Measurements from ENCODE around the gene NTM.
A peak's percentile ranks its signal among the peaks of the same experiment; 100 is the strongest.

The NTM gene

GRCh38 chr11:131692961-131693360 is 322.5 kb downstream of the NTM start:
- no peak for DNase-seq

- DNase-seq, result no peak
Measured at GRCh38 chr11:131693756-131694155, 323.3 kb downstream of the NTM start.

GRCh38 chr11:131694526-131695424 is 324.4 kb downstream of the NTM start:
- DNase-seq, result peak; percentile 87

DNA sequence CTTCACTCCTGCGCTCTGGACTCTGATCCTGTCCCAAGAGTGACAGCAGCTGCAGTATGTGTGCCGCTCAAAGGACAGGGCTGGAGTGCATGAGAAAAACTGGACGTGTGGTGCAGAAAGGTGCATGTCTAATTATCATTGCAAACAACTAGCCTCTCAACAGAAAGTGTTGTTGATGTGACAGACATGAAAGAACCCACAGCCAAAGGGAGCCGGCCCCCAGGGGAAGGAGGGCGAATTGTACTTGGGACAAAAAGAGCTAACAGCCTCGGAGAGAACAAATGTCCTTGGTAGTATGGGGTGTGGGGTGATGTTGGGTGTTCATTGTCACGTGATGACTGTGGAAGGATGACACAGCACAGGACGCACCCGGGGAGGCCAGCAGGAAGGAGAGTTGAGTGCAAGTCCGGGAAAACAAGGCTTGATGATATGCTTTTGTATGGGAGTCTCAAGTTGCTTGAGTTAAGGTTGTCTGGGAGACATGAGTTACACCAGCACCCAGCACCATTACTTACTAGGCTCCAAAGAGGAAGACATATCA is 325.5 kb downstream of the NTM start:
- DNase-seq, result no peak

GRCh38 chr11:131696690-131697089 is 326.3 kb downstream of the NTM start:
- DNase-seq, result no peak

- no peak for DNase-seq
Measured at GRCh38 chr11:131703311-131703710, 332.9 kb downstream of the NTM start.

DNA sequence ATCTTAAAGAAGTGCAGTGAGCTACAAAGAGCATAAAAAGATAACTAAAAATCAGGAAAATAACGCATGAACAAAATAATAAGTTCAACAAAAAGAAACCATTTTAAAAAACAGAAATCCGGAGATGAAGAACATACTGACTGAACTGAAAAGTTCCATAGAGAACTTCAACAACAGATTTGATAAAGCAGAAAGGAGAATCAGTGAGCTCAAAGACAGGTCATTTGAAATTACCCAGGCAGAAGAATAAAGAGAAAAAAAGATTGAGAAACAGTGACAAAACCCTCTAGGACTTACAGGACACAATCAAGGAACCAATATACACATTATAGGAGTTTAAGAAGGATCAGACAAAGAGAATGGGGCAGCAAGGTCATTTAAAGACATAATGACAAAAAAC is 334.3 kb downstream of the NTM start:
- no peak for DNase-seq

GRCh38 chr11:131710511-131710910 is 340.1 kb downstream of the NTM start:
- DNase-seq, result no peak

DNA sequence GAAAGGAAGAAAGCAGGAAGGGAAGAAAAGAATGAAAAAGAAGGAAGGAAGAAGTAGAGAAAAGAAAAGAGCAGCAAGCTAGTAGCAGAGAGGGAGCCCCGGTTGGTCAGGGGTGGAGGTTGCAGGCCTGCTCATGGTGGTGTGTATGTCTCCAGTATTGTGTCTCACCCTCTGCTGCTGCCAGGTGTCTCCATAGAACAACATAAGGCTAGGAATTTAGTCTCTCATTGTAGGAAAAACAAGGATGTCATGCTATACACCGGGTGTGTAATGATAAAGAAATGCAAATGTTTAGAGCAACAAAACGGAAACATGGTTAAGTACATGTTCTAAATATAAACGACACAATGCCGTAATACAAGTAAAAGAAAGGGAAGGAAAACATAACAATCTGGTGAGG is 342.5 kb downstream of the NTM start:
- no peak for DNase-seq

- DNase-seq, result no peak
Measured at GRCh38 chr11:131713529-131714134, 343.2 kb downstream of the NTM start.

GRCh38 chr11:131717616-131718015 is 347.2 kb downstream of the NTM start:
- DNase-seq, result no peak

GRCh38 chr11:131723088-131723487 is 352.7 kb downstream of the NTM start:
- no peak for DNase-seq

DNA sequence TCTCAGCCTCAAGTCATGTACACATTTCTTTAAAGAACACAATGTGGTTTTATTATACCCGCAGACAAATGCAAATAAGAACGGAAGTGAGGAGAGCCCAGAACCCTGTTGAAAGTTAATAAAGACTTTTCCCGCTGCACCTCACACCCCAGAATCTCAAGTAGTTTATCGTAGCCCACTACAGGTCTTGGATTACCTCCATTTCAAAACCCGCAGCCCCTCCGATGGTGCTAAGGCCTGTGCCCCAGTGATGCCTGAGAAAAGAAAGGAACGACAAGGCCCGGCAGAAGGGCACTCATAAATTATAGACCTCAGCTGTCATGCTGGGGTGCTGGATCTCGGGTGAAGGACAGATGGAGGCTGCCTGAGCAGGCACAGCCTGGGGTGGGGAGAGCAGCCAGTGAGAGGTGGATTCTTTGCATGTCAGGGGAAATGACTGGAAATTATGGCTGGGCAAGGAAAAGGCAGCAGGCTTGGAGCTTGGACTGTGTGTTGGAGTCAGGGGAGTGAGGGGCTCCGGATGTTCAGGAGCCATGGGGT is 354.1 kb downstream of the NTM start:
- DNase-seq, result no peak

DNA sequence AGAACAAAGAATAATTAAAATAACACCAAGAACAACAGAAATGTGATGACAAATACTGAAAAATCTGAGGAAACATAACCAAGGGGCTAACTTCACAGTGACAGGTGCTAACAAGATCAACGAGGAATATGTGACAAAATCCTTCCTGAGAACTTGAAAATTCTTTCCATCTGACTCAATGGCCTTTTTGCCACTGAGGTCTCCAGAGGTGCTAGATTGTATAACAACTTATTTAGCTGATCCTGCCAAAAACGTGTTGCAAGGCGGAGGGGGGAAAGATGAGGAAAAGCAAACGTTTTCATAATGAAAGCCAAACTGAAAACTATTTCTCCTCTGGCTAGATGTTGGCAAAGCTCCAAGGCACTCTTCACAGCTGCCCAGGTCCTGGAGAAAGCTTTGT is 364.5 kb downstream of the NTM start:
- no peak for DNase-seq

GRCh38 chr11:131737357-131737756 is 366.9 kb downstream of the NTM start:
- DNase-seq, result peak; percentile 31

GRCh38 chr11:131739243-131739882 is 368.9 kb downstream of the NTM start:
- DNase-seq, result no peak

DNA sequence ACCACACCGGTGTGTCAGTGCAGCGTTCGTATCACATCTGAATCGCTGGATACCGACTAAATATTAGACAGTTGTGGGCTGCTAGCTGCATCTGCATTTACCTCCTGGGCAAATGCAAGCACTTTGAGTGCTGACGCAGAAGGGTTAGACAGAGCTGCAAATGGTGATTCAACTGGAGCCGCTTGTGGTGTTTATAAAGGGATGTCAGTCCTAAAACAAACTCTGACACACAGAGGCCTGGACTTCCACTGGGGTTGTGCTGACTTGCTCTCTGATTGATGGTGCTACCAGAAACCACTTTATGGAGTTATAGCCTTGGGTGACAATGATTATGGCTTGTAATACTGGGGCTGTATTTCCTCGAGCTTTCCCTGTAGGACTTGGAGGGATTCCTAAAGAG is 374.4 kb downstream of the NTM start:
- no peak for DNase-seq

GRCh38 chr11:131745405-131745804 is 375.0 kb downstream of the NTM start:
- DNase-seq, result no peak

GRCh38 chr11:131746201-131746600 is 375.8 kb downstream of the NTM start:
- DNase-seq, result no peak

DNA sequence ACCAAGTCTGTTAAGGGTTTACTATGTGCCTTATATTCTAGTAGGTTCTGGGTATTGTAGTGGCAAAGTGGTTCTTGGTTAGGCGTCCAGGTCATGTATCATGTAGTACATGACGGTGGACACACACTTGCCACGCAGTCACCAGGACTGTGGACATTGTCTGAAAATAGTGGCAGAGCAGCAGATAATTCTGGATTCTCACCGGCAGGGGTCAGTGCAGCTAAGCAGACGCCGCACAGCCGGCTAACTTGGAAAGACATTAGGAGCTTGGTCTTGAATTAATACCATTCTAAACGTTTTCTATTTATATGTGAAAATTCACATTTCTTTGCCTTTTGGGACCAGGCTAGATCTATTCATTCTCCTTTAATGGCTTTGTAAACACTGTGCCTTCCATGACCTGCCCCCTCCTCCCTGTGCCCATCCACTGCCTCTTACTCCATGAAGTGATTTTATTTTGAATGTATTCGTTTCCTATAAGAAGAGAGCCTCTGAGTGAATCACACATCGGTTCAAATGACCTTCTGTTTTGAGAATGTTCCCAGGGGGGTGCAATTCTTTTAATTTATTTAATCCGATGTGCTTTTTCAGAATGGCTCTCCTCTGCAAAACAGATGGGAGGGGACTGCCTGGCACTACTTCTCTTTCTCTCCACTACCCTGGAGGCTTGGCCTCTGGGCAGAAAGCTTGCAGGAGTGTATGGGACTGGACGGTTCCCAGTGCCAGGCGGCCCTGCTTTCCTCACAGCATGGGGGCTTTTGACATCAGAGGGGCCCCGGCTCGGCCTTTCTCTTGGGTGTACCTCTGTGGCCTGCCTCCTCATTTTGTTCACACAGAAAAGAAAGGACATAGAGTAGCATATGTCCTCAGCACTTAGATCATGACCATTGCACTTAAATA is 378.0 kb downstream of the NTM start:
- peak; percentile 79 for DNase-seq

DNA sequence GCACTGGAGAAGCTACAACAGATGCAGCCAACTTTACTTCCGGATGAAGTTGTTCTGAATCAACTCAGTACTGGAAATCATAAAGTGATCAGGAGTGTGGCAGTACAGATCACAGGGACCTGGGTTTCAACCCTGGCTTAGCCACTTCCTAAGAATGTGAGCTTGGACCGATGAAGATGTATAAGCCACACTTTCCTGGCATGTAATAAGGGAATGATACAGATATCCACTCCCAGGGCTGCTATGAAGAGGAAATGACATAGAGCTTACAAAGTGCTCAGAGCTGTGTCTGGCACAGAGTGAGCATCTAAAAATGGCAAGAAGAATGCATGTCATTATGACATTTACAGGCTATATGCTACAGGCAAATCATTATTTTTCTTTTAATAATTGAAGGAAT is 378.7 kb downstream of the NTM start:
- no peak for DNase-seq

- no peak for DNase-seq
Measured at GRCh38 chr11:131750152-131750551, 379.7 kb downstream of the NTM start.

All from hematopoietic multipotent progenitor cell treated with erythropoietin and hydrocortisone succinate and interleukin-3 and kit ligand, for 4 days (in vitro differentiated cells).